ENCODE data around the gene PAPPA2.

DNA sequence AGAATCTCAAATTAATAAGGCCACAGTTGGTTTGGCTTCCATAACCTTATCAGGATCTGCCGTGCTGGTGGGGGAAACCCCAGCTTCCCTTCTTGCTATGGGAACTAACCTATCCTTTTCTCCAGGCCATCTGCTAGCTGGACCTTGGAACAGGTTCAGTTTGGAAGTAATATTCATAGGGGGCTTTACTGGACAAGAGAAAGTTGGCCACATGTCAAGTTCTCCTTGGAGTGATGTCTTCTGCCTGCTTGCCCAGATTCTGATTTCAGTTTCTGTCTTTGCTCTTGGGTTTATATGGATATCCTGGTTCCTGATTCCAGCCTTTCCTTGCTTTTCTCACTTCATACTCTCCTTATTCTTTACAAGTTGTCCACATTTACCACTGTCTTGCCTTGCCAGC, 421.9 kb downstream of the PAPPA2 start:
- TF ChIP-seq, protein P1, sequence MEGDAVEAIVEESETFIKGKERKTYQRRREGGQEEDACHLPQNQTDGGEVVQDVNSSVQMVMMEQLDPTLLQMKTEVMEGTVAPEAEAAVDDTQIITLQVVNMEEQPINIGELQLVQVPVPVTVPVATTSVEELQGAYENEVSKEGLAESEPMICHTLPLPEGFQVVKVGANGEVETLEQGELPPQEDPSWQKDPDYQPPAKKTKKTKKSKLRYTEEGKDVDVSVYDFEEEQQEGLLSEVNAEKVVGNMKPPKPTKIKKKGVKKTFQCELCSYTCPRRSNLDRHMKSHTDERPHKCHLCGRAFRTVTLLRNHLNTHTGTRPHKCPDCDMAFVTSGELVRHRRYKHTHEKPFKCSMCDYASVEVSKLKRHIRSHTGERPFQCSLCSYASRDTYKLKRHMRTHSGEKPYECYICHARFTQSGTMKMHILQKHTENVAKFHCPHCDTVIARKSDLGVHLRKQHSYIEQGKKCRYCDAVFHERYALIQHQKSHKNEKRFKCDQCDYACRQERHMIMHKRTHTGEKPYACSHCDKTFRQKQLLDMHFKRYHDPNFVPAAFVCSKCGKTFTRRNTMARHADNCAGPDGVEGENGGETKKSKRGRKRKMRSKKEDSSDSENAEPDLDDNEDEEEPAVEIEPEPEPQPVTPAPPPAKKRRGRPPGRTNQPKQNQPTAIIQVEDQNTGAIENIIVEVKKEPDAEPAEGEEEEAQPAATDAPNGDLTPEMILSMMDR (IDR thresholded peaks at IDR 0.05) = no peak
- TF ChIP-seq POLR2A (IDR thresholded peaks at IDR 0.05) = no peak

All from right lobe of liver (tissue), 4 donors.